B cell (primary cell): ENCODE results near the gene BCOR. TPM values are rescaled to one million over a fixed set of nuclear protein-coding genes. Genes with fewer than 3 reads are reported as not detected.

Source experiments
- ATAC-seq: fragments of 200-7000 bp; cut with Tn5 transposase; one replicate; pipeline ENCODE4 v1.10.0; 2021; ENCODE audit warnings: low read depth, mild to moderate bottlenecking, moderate number of reproducible peaks, moderate library complexity
- CTCF ChIA-PET: fragments of 350-600 bp; sonication (Branson Sonifier 250); formaldehyde crosslinking; loops from one replicate; lab custom pipeline; 2021; ENCODE audit warnings: antibody characterized with exemption, inconsistent platforms; lab: Charles Lee
- POLR2A ChIA-PET: fragments of 350-600 bp; sonication (Branson Sonifier 250); formaldehyde crosslinking; loops from one replicate; lab custom pipeline; 2021; ENCODE audit warnings: antibody characterized with exemption; lab: Charles Lee
- DNase-seq: peaks from one replicate; pipeline ENCODE4 v3.0.0; 2013
- H2AFZ ChIP-seq: 2 replicates; pipeline ENCODE4 v1.6.1; 2012; ENCODE audit warnings: mild to moderate bottlenecking, low read depth, low read length; ENCODE audit not compliant: insufficient read depth, poor library complexity, severe bottlenecking
- H3K27ac ChIP-seq, 2 donors: 1 replicate in 1 of 2; 2 replicates in 1 of 2; pipeline ENCODE4 v1.5.1; 2012 to 2013; ENCODE audit warnings: low read length in 2 of 2, mild to moderate bottlenecking in 2 of 2, moderate library complexity in 1 of 2
- H3K27me3 ChIP-seq, 4 experiments: fragments of 200-600 bp in 1 of 4; sonication (generic) in 1 of 4; replicated peaks in 1 of 4; 1 replicate in 2 of 4; 2 replicates in 2 of 4; pipeline versions ENCODE4 v1.6.1 to v1.7.0; 2013 to 2016; ENCODE audit warnings: low read length in 3 of 4, mild to moderate bottlenecking in 2 of 4, mixed read lengths in 1 of 4, moderate library complexity in 1 of 4; ENCODE audit not compliant: insufficient read depth in 4 of 4, control insufficient read depth in 3 of 4; ENCODE audit errors: control extremely low read depth in 1 of 4
- H3K36me3 ChIP-seq, 2 experiments: replicated peaks in 1 of 2; 1 replicate in 1 of 2; 2 replicates in 1 of 2; pipeline versions ENCODE4 v1.6.1 to v1.7.1; 2013; ENCODE audit warnings: low read length in 1 of 2; ENCODE audit not compliant: insufficient read depth in 2 of 2, control insufficient read depth in 1 of 2; ENCODE audit errors: control extremely low read depth in 1 of 2, extremely low read depth in 1 of 2
- H3K4me1 ChIP-seq, 2 donors: fragments of 200-600 bp in 1 of 2; sonication (generic) in 1 of 2; 1 replicate in 1 of 2; 2 replicates in 1 of 2; pipeline versions ENCODE4 v1.5.1 to v1.6.1; 2013 to 2017; ENCODE audit warnings: low read length in 2 of 2; ENCODE audit not compliant: control insufficient read depth in 2 of 2, insufficient read depth in 2 of 2
- H3K4me2 ChIP-seq: replicated peaks from 2 replicates; pipeline ENCODE3; 2012; ENCODE audit warnings: mild to moderate bottlenecking, low read depth, low read length; ENCODE audit not compliant: poor library complexity, severe bottlenecking
- H3K4me3 ChIP-seq, 5 experiments: fragments of 200-600 bp in 1 of 5; sonication (generic) in 1 of 5; 1 replicate in 3 of 5; 2 replicates in 2 of 5; pipeline versions ENCODE4 v1.5.1 to v1.7.0; 2011 to 2016; ENCODE audit warnings: low read length in 4 of 5, mild to moderate bottlenecking in 4 of 5, low read depth in 2 of 5, control low read depth in 1 of 5, moderate library complexity in 1 of 5; ENCODE audit not compliant: insufficient read depth in 1 of 5; ENCODE audit errors: control extremely low read depth in 1 of 5, extremely low read depth in 1 of 5
- H3K79me2 ChIP-seq: fragments of 200-600 bp; sonication (generic); one replicate; pipeline ENCODE4 v1.6.0; 2016; ENCODE audit warnings: low read length; ENCODE audit not compliant: control insufficient read depth, insufficient read depth
- H3K9ac ChIP-seq: fragments of 200-600 bp; sonication (generic); 2 replicates; pipeline ENCODE4 v1.6.1; 2017; ENCODE audit warnings: mild to moderate bottlenecking, low read length, moderate library complexity
- H3K9me3 ChIP-seq, 3 donors: one replicate each; pipeline versions ENCODE4 v1.6.1 to v1.7.1; 2013; ENCODE audit warnings: low read length in 2 of 3; ENCODE audit not compliant: control insufficient read depth in 2 of 3, insufficient read depth in 1 of 3; ENCODE audit errors: control extremely low read depth in 1 of 3
- H4K20me1 ChIP-seq: 2 replicates; pipeline ENCODE4 v1.6.0; 2012; ENCODE audit warnings: mild to moderate bottlenecking, low read length; ENCODE audit not compliant: insufficient read depth, control insufficient read depth, poor library complexity, severe bottlenecking
- H3K27ac Mint-ChIP-seq: one replicate; pipeline ENCODE4 v1.8.0; 2021; ENCODE audit warnings: mixed read lengths
- H3K27me3 Mint-ChIP-seq: one replicate; pipeline ENCODE4 v1.8.0; 2021; ENCODE audit warnings: mixed read lengths
- H3K4me1 Mint-ChIP-seq: one replicate; pipeline ENCODE4 v1.8.0; 2021; ENCODE audit warnings: mixed read lengths
- H3K4me3 Mint-ChIP-seq: one replicate; pipeline ENCODE4 v1.8.0; 2021; ENCODE audit warnings: mixed read lengths
- H3K9me3 Mint-ChIP-seq: one replicate; pipeline ENCODE4 v1.8.0; 2022; ENCODE audit warnings: mixed read lengths; ENCODE audit not compliant: insufficient read depth
- EZH2 ChIP-seq: IDR thresholded peaks from 2 replicates; pipeline ENCODE4 v1.6.1; 2012; ENCODE audit warnings: borderline replicate concordance, low read depth, mild to moderate bottlenecking, moderate library complexity, low read length; ENCODE audit not compliant: insufficient read depth, poor library complexity, severe bottlenecking
- WGBS: methylation state at CpG from one replicate; pipeline ENCODE4 v1.1.5; 2013; ENCODE audit warnings: missing lambda C conversion rate; ENCODE audit not compliant: insufficient coverage; 5-methylcytosine and 5-hydroxymethylcytosine counted together
- intact Hi-C: fragments of 100-400 bp; cut with micrococcal nuclease; formaldehyde crosslinking; loops from one replicate; pipeline ENCODE4 v1.10.0; 2022
- polyA plus RNA-seq: library from polyadenylated mRNA; depleted of rRNA; stranded (reverse); fragments of >200 nt; gene quantifications from 2 replicates; pipeline ENCODE4 v1.2.3, GENCODE V29; 2012
- total RNA-seq, 2 donors: library from RNA; stranded (reverse); fragments of 120-200 nt in 1 of 2; gene quantifications; 1 replicate in 1 of 2; 2 replicates in 1 of 2; pipeline versions ENCODE4 v1.2.3 to v1.2.4, GENCODE V29; 2013 to 2022
- TF ChIP-seq, protein P1 (sequence below): fragments of 200-600 bp; IDR thresholded peaks from one replicate; pipeline ENCODE4 v1.8.0; 2022; ENCODE audit warnings: antibody characterized with exemption, mild to moderate bottlenecking

Gene BCOR
- total and polyA plus RNA-seq, 2 donors (not counting 1 experiment from before 2014, with no cell fraction given), result 19.0 to 65.3 TPM

DNA sequence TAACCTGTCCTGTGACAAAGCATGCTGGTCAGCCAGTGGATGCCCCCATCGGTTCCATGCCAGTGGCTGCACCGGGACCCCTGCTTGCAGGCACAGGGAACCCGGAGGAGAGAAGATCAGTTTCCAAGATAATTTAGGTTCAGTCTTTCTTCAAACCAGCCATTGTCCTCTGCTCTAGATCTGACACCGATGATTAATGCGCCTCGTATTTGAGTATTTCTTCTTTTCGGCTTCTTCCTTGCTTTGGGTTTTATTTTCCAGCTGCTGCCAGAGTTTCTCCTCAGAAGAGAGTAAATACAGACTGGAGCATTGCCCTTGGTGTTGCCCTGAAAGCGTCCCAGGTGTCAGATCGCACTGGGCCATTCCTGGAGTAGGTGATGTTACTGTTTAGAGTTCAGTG, 19.2 kb upstream of the BCOR start:
- WGBS, result 89% methylated on average over 2 of the region's 9 CpGs
- POLR2A ChIA-PET, result no interaction called here
- H3K36me3 ChIP-seq, result no peaks in the 10 kb centered on the region
- ATAC-seq (no peak), DNase-seq (no peak)
- H3K4me1 ChIP-seq, result peaks cover 8 to 11% of the 10 kb centered on the region in 2 donors
- no peak overlapping the region for H3K27ac Mint-ChIP-seq
- no peaks in the 10 kb centered on the region for H3K27me3 Mint-ChIP-seq
- peaks cover 5% of the 10 kb centered on the region for H3K79me2 ChIP-seq
- H2AFZ ChIP-seq, result no peak overlapping the region
- H3K4me1 Mint-ChIP-seq, result peaks cover 9% of the 10 kb centered on the region
- H3K4me2 ChIP-seq, result no peak overlapping the region
- CTCF ChIA-PET, result no interaction called here
- no peaks in the 10 kb centered on the region for H4K20me1 ChIP-seq
- H3K9ac ChIP-seq, result no peak overlapping the region
- H3K9me3 Mint-ChIP-seq, result no peaks in the 10 kb centered on the region
- no peaks in the 10 kb centered on the region for H3K9me3 ChIP-seq
- no peak for TF ChIP-seq EZH2
- TF ChIP-seq, protein P1, sequence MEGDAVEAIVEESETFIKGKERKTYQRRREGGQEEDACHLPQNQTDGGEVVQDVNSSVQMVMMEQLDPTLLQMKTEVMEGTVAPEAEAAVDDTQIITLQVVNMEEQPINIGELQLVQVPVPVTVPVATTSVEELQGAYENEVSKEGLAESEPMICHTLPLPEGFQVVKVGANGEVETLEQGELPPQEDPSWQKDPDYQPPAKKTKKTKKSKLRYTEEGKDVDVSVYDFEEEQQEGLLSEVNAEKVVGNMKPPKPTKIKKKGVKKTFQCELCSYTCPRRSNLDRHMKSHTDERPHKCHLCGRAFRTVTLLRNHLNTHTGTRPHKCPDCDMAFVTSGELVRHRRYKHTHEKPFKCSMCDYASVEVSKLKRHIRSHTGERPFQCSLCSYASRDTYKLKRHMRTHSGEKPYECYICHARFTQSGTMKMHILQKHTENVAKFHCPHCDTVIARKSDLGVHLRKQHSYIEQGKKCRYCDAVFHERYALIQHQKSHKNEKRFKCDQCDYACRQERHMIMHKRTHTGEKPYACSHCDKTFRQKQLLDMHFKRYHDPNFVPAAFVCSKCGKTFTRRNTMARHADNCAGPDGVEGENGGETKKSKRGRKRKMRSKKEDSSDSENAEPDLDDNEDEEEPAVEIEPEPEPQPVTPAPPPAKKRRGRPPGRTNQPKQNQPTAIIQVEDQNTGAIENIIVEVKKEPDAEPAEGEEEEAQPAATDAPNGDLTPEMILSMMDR, result no peak
- H3K27ac ChIP-seq, result no peak overlapping the region
- intact Hi-C loops, result no loop called here
- H3K4me3 ChIP-seq, result no peak overlapping the region
- H3K27me3 ChIP-seq, result no peaks in the 10 kb centered on the region
- no peak overlapping the region for H3K4me3 Mint-ChIP-seq

GRCh38 chrX:40112996-40113395, 15.2 kb upstream of the BCOR start:
- ChIA-PET CTCF (no interaction called here), POLR2A (interaction anchor here (0.6 kb wide), 1 partner anchor 528 kb away, joined by 5 read pairs; no protein-coding TSS in a partner anchor)
- Histone ChIP-seq H3K9ac (no peak overlapping the region), H3K4me1 (peaks cover 8% of the 10 kb centered on the region in 2 donors), H3K27me3 (peaks cover 0 to 6% (median 0%) of the 10 kb centered on the region in 4 experiments), H3K36me3 (no peaks in the 10 kb centered on the region), H3K4me3 (no peak overlapping the region), H3K9me3 (no peaks in the 10 kb centered on the region), H3K4me2 (no peak overlapping the region), H4K20me1 (peaks cover 7% of the 10 kb centered on the region), H2AFZ (no peak overlapping the region), H3K27ac (no peak overlapping the region), H3K79me2 (no peaks in the 10 kb centered on the region)
- Mint-ChIP-seq H3K4me1 (peaks cover 7% of the 10 kb centered on the region), H3K27me3 (no peaks in the 10 kb centered on the region), H3K27ac (no peak overlapping the region), H3K4me3 (no peak overlapping the region), H3K9me3 (no peaks in the 10 kb centered on the region)
- intact Hi-C loops, result no loop called here
- DNase-seq (no peak), ATAC-seq (no peak)
- TF ChIP-seq EZH2, result no peak
- TF ChIP-seq, protein P1, result no peak
- WGBS, result no CpG with 5 or more reads among the region's 3 CpGs
